ENCODE results near the gene MIOS.

- TF ChIP-seq CTCF (conservative IDR thresholded peaks at IDR 0.05; ENCODE audit: low read depth, low read length) (no peak), EZH2phosphoT487 (IDR thresholded peaks at IDR 0.05; ENCODE audit: borderline replicate concordance, low read length) (no peak)
Measured at GRCh38 chr7:7581531-7582179, 15.0 kb downstream of the MIOS start.
